HG03095 (cell line): ENCODE measurements around the gene MTERF4.

Experiments used
- ATAC-seq: cut with Tn5 transposase; IDR thresholded peaks from one replicate; pipeline ENCODE4 v1.9.1; 2021; ENCODE audit warnings: moderate library complexity; ENCODE audit not compliant: unreplicated experiment

Gene MTERF4

DNA sequence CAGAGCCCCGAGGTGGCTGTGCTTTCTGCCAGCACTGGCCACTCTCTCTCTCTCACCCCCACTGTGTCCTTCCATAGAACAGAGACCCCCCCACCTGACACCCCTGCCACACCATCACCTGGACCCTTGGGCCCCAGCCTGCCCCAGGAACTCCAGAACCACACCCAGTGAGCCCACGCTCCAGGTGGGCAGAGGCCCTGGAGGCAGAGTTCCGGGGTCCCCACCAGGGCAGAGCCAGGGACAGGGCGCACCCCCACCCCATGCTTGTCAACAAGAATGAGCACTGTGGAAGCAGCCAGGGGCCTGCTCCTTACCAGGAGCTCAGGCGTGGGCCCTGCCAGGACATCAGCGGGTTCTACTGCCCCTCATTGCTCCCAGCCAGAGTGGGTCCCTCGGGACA is 32.6 kb upstream of the MTERF4 start:
- ATAC-seq: no peak

DNA sequence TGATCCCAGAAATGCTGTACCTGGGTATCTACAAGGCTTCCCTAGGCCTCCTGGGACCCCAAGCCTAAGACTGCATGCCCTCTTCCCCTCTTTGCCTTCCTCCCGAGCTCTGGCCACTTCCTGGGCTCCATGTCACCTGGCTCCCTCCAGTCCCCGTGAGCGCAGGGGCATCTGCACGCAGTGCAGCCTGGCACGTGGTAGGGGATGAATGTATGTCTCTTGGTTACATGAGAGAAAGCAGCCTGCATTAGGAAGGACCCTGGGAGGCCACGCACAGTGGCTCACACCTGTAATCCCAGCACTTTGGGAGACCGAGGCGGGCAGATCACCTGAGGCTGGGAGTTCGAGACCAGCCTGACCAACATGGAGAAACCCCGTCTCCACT is 31.3 kb upstream of the MTERF4 start:
- ATAC-seq: no peak

DNA sequence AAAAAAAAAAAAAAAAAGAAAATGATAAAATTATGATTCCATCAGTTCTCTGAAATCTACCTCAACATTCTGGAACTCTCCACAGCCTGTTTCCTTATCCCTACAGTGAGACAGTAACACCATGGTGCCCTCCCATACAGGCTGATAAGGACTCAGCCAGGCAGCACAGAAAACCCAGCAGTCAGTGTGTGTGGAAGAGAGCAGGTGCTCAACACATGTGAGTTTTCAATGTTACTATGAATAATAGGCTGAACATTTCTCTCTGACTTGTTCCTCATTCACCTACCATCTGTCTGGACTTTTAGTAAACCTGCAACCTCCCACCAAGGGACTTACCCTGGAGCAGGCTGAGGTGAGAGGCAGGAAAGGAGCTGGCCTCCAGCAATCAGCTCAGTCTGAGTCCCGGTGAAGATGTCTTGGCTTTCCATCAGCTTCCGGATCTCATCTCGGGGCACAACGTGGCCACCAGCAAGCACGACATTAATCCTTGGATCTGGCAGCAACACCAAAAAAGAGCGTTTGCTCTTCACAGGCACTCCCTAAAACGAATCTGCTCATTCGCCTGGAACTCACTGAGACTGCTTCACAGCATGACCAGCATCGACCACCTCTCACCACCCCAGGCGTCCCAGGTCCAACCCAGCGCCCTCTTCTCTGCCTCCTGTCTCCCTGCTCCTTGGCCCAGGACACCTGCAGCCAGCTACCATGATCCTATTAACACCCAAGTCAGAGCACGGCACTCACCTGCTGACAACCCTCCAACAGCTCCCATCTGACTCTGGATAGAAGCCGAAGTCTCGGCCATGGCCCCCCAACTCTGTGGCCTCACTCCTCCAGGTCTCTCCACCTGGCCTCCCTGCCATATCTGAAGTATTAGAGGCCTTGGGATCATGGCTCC is 30.7 kb upstream of the MTERF4 start:
- no peak for ATAC-seq

DNA sequence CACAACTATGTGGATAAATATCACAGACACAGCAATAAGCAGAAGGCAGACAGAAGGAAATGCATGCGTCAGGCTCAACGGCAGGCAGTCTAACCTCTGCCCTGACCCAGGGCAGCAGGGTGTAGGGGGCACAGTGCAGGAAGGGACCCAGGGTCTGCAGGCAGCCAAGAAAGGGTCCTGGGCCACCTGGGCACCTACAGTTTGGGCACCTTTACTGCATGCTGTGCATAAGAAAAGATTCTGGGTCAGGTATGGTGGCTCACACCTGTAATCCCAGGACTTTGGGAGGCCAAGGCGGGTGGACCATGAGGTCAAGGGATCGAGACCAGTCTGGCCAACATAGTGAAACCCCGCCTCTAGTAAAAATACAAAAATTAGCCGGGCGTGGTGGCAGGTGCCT is 29.4 kb upstream of the MTERF4 start:
- no peak for ATAC-seq

DNA sequence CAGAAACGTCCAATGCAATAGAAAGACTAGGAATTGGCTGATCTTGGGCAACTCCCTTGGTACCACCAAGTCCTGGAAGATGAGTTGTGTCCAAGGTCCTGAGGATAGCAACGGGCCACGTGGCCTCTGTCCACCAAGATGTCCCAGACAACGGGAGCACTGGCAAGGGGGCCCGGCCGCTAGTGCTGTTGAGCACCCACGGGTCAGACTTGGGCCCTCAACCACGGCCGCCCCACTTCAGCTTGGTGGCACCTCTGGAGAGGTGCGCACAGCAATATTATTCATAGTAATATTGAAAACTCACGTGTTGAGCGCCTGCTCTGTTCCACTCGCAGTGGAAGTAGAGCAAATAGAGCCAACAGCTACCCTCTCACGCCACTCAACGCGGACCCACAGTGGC is 28.2 kb upstream of the MTERF4 start:
- no peak for ATAC-seq

DNA sequence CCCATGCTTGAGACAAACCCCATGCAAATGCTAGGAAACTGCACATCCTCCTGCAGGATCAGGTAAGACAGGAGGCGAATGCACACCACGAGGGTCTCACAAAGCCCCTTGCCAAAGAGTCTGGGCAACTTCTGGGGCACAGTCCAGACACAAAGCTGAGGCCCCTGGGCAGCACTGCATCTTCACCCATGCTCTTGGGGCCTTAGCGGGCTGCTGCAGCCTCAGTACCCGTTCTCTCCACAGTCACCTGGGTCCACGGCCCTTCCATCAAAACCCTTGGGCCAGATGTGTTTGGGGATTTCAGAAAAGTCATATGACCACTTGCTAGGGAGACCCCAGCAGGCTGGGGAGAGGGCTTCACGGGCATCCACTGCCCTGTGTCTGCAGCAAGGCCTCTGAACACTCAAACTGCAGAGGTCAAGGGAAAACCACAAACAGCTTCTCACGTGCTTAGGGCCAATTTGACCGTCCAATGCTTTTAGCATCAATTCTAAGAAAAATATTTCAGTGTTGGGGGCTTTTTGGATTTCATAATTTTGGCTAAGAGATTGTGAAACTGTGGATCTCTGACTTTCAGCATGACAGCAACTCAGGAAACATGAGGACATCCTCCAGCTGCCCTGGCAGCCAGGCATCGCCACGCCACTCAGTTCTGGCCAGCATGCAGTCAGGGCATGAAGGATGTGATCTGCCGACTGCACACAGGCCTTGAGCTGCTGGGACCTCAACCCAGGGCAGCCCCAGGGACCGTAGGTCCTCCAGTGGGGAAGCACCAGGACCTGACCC is 27.2 kb upstream of the MTERF4 start:
- no peak for ATAC-seq

DNA sequence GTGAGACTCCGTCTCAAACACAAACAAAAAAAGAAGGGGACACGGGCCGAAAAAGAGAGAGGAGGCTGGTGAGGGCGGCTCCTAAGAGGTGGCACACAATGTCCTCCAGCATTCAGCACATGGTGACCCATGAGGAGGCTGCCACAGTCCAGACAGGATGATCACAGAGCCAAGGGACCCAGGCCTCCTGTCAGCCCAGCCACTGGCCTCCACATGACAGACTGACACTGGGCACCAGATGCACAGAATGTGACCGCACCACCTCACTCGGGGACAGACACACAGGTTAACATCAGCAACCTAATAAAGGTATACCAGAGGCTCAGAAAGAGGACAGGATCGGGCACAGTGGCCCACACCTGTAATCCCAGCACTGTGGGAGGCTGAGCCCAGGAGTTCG is 26.2 kb upstream of the MTERF4 start:
- ATAC-seq: no peak

DNA sequence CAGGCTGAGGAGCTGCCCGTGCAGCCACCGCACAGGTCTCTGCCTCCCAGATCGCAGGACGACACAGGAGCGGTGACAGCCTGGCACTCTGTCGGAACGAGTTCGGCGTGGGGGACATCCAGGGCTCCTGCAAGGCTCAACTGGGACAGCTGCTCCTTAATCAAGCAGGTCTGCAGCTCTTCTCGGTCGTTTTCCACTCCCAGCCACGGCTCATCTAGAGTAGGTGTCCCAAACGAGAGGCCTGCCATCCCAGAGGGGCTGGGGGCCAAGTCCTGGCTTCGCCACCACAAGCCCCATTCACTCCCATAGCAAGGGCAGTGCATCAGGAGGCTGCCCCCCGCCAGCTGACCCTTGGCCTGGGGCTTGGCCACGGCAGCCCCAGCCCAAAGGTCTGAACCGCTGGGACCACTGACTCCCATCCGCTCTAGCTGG is 24.7 kb upstream of the MTERF4 start:
- no peak for ATAC-seq

DNA sequence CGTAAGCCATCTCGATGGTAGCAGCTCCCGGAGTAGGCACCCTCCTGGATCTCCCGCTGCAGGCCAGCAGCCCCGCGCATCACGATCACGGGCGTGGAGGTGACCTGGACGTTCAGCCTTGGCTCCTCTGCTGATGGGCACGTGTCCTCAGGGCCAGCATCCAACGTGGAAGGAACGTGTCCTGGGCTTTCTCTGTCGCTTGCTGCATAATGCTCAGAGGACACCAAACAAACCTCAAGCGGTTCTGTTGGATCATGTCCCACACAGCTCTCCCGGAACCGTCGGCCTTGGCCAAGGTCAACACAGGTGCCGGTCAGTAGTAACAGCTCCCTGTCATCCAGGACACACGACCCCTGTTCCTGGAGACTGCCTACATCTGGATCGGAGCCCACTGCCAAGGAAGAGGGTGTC is 24.1 kb upstream of the MTERF4 start:
- ATAC-seq: no peak

DNA sequence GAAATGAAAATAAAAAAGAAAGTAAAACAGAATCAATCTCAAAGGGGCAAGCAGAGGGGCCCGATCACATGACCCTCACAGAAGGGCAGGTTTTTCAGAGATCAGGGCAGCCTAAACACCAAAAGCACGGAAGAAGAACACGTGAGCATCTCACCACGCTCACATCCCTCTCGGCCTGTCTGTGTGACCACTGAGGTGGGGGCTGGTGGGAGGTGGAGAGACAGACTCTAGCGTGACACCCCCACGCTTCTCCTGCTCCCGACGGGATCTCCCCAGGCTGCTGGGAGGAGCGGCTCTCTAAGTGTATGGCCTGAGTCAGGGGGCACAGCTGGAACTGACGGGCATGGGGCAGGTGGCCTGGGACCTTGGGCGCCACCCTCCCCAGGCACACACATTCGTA is 23.5 kb upstream of the MTERF4 start:
- no peak for ATAC-seq

DNA sequence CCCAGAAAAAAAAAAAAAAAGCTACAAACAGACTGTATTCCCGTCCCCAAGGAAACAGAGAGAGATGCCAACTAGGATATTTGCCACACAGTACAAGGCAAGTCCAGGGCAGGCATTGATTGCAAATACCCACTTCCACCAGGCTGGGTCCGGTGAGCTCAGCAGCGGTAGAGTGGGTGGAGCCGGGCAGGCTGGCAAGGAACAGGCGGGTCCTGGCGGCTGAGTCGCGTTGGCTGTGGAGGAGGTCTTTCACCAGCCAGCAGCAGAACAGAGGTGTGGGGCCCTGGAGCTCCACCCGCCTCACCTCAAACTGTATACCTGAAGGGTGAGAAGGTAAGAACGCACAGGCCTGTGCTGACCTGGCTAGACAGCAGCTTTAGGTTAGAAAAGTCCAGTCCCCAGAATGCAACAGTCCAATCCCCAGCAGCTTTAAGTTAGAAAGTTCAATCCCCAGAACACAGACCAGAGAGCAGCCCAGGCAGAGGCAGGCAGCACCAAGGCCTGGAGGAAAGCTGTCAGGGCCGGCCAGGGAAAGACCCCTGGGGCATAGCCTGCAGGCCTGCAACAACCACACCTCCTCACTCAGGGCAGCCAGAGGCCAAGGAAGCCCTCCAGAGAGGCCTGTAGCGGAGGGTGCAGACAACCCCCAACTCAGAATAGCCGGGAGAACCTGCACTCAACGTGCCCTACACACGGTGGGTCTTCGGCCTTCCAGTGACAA is 21.9 kb upstream of the MTERF4 start:
- no peak for ATAC-seq

DNA sequence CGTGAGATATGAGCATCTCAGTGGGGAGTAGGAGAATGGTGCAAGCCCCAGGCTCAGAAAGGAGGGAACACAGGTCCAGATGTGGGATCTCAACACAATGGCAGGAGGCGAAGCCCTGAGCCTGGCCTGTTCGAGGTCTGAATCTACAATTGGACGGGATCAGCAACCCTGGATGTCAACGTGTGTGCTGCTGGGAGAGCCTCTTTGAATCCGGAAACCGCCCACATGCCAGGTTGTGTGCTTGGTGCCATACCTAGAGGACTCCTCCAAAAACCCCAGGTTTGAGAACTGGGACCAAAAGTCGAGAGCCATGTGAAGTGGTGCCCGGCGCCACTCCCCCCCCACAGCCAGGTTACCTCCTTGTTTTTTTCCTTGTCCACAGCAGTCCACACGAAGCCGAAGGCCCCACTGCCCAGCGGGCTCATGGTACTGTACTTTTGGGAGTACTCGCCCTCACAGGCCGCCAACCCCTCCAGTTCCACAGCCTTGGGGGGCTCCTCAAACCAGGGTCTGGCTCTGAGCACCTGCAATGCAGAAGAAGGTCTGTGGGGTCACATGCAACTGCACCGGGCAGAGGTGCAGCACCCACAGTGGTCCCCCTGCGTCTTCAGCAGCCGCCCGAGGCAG is 20.4 kb upstream of the MTERF4 start:
- no peak for ATAC-seq

DNA sequence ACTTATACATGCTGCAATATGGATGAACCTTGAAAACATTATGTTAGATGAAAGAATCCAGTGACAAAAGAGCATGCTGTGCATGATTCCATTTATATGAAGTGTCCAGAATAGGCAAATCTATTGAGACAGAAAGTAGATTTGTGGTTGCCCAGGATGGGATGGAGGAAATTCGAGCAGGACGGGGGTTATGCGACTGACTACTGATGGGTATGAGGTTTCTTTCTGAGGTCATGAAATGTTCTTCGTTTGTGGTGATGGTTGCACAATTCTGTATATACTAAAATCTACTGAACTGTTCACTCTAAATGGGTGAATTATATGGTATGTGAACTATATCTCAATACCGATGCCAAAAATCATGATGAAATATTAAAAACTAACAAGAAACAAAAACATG is 18.9 kb upstream of the MTERF4 start:
- no peak for ATAC-seq

DNA sequence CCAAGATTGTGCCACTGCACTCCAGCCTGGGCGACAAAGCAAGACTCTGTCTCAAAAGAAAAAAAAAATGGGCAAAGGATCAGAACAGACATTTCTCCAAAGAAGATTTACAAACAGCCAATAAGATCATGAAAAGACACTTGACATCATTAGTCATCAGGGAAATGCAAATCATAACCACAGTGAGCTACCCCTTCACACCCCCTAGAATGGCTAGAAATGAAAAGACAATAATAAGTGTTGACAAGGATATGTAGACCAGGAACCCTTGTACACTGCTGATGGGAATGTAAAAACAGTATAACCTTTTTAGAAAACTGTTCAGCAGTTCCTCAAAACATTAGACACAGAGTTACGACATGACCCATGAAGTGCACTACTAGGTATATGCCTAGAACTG is 18.4 kb upstream of the MTERF4 start:
- no peak for ATAC-seq

DNA sequence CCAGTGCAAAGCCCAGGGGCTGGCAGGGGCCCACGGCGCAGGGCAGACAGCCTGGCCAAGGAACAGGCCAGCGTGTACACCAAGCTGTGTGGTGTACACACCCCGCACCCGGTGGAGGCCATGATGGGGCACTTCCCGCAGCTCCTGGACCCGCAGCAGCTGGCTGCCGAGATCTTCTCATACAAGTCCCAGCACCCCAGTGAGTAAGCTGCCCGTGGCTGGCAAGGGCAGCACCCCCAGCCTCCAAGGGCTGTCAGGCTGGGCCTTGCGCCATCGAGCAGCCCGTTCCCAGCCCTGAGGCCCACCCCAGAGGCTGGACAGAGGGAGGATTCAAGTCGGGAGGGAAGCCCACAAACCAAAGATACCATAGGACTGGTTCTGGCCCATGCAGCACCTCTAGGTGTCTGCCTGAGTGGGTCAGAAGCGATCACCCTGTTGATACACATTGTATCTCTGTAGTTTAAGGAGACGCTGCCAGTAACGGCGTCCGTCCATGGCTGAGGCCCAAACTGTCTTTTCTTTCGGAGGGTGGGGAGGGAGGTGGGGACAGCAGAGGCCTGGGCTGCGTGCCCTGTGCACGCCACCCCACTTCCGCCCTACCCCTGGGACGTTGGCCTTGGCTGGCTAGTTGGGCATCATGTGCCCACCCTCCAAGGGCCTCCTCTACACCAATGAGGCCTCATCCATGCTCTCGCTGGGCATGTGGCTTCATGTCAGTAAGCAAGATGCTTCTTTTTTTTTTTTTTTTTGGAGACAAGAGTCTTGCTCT is 16.8 kb upstream of the MTERF4 start:
- no peak for ATAC-seq

DNA sequence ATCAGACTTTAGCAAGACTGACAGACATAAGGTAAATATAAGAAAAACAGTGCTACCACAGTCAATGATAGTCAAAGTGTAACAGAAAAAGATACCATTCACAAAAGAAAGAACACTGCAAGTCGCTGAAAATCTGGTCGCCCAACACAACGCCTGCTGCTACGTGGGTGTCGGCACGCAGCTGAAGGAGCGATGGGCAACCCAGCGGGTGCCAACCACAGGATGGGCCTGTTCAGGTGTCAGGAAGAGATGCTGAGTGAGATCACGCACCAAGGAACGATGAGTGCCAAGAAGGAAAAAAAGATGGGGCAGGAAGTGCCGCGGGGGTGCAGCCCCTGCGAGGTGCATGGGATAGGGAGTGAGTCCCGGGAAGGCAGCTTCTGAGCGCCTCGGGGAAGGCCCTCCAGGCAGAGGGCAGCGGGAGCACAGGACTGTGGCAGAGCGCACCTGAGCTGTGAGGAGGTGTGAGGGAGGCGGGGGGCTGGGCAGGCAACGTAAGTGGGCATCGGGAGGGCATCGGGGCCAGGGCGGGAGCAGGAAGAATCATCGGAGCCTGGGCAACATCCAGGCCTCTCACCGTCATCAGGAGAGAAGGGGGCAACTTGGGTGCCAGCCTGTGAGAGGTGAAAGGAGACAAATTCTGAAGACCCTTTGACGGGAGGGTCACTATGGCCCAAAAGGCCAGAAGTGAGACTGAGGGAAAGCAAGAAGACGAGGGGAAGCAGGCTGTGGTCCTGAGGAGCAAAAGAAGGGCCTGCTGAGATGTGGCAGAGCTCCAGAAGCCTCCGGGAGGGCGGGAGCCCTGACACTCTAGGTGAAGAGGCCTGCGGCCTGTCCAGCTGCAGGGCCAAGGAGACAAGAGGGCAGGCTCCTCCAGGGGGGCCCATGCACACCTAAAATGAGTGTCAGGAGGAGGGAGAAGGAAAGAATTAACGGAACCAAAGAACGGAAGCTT is 14.8 kb upstream of the MTERF4 start:
- no peak for ATAC-seq

DNA sequence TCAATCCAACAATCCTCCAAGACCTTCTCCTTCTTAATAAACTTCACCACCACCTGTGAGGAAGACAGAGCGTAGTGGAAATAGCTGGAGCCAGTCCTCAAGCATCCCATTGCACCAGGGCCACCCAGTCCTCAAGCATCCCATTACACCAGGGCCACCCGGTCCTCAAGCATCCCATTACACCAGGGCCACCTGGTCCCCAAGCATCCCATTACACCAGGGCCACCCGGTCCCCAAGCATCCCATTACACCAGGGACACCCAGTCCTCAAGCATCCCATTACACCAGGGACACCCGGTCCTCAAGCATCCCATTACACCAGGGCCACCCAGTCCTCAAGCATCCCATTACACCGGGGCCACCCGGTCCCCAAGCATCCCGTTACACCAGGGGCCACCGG is 13.3 kb upstream of the MTERF4 start:
- no peak for ATAC-seq

DNA sequence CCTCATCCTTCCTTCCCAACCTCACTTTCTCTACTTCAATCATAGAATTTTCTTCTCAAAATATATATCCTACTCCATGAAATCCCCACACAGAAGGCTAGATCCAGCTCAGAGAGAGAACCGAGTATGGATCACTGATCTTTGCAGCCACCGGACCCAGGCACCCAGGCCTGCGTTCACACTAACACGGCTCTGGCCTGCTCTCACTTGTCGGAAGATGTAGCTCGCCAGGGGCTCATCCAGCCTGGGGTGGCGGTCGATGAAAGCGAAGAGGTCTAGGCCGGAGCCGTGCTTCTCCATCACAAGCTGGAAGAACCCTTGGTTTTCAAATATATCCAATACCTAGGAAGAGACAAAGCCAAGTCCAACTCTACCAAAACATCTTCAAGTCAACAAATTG is 12.7 kb upstream of the MTERF4 start:
- no peak for ATAC-seq

DNA sequence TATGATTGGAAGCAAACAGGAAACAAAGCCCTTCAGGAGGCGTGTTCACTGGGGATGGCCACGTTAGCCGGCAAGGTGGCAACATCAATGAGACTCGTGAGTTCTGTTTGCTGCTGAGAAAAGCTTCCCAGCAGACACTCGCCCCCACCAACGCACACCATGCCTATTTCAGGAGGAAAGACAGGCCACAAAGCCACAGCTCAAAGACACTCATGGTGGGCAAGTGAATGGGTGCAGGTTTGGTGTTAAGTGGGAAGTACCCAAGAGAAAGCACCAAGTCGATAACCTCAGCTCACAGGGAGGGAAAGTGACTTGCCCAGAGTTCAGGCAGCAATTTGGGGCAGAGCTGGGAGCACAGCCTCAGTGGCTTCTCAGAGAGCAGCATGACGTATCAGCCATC is 10.5 kb upstream of the MTERF4 start:
- ATAC-seq: no peak
